Left renal pelvis (tissue), 4 donors: Measurements from ENCODE around the gene PRRC1. TPM values are rescaled to one million over a fixed set of nuclear protein-coding genes. Genes with fewer than 3 reads are reported as not detected.

ENCODE experiments used
- DNase-seq, 4 donors: peaks; one replicate each; pipeline ENCODE4 v3.0.0-alpha.2; 2013; ENCODE audit warnings: low read depth in 4 of 4, low spot score in 3 of 4
- polyA plus RNA-seq, 4 donors: library from polyadenylated mRNA; unstranded; fragments of 120-200 nt; gene quantifications; one replicate each; pipeline ENCODE4 v1.2.1, GENCODE V29; 2013; ENCODE audit not compliant: insufficient read length in 4 of 4

The PRRC1 gene
- 10 to 100 TPM; 78.4 to 93.4 (median 89.9) TPM for polyA plus RNA-seq

GRCh38 chr5:127517480-127518318, at the start of gene PRRC1:
Gene PRRC1 (plus strand): TSS chr5:127517640. CDS start chr5:127523480, 5,840 bp downstream.
- peak; percentile 59 to 74 (median 67) for DNase-seq

- DNase-seq, result no peak
Observed at GRCh38 chr5:127471211-127471610, 46.2 kb upstream of the PRRC1 start.

GRCh38 chr5:127472700-127473099, 44.7 kb upstream of the PRRC1 start:
- no peak for DNase-seq

GRCh38 chr5:127486471-127486870, 31.0 kb upstream of the PRRC1 start:
- DNase-seq, result no peak

GRCh38 chr5:127492854-127493738, 24.3 kb upstream of the PRRC1 start:
- peak; percentile 29 to 58 (median 38) for DNase-seq

GRCh38 chr5:127498548-127498947, 18.9 kb upstream of the PRRC1 start:
- no peak for DNase-seq

- DNase-seq, result no peak
Observed at GRCh38 chr5:127505905-127506304, 11.5 kb upstream of the PRRC1 start.

- no peak for DNase-seq
Observed at GRCh38 chr5:127506616-127507015, 10.8 kb upstream of the PRRC1 start.

GRCh38 chr5:127508644-127509373, 8.6 kb upstream of the PRRC1 start:
- no peak for DNase-seq

- no peak for DNase-seq
Observed at GRCh38 chr5:127513408-127513970, 4.0 kb upstream of the PRRC1 start.

- DNase-seq, result no peak
Observed at GRCh38 chr5:127514816-127515215, 2.6 kb upstream of the PRRC1 start.

- DNase-seq, result no peak
Observed at GRCh38 chr5:127515693-127516440, 1.6 kb upstream of the PRRC1 start.

GRCh38 chr5:127517110-127517479, 345 bp upstream of the PRRC1 start:
- DNase-seq, result peak in 1 of 4 donors; percentile 38

- peak in 1 of 4 donors; percentile 35 for DNase-seq
Observed at GRCh38 chr5:127518319-127518621, 830 bp downstream of the PRRC1 start.

GRCh38 chr5:127519527-127519926, 2.1 kb downstream of the PRRC1 start:
- no peak for DNase-seq

- no peak for DNase-seq
Observed at GRCh38 chr5:127521138-127521770, 3.8 kb downstream of the PRRC1 start.

- DNase-seq, result no peak
Observed at GRCh38 chr5:127525181-127525580, 7.7 kb downstream of the PRRC1 start.

GRCh38 chr5:127529904-127530682, 12.7 kb downstream of the PRRC1 start:
- DNase-seq, result no peak

- DNase-seq, result no peak
Observed at GRCh38 chr5:127536687-127537086, 19.2 kb downstream of the PRRC1 start.
